NB4 (cell line): ENCODE results near the gene CDC42BPG.

Source experiments
- MYC ChIP-seq: IDR thresholded peaks from 2 replicates; pipeline ENCODE4 v1.6.1; 2011; ENCODE audit warnings: low read depth, low read length
- TF ChIP-seq, protein P1 (sequence below): IDR thresholded peaks from 2 replicates; pipeline ENCODE4 v1.6.1; 2011; ENCODE audit warnings: low read depth, low read length

DNA sequence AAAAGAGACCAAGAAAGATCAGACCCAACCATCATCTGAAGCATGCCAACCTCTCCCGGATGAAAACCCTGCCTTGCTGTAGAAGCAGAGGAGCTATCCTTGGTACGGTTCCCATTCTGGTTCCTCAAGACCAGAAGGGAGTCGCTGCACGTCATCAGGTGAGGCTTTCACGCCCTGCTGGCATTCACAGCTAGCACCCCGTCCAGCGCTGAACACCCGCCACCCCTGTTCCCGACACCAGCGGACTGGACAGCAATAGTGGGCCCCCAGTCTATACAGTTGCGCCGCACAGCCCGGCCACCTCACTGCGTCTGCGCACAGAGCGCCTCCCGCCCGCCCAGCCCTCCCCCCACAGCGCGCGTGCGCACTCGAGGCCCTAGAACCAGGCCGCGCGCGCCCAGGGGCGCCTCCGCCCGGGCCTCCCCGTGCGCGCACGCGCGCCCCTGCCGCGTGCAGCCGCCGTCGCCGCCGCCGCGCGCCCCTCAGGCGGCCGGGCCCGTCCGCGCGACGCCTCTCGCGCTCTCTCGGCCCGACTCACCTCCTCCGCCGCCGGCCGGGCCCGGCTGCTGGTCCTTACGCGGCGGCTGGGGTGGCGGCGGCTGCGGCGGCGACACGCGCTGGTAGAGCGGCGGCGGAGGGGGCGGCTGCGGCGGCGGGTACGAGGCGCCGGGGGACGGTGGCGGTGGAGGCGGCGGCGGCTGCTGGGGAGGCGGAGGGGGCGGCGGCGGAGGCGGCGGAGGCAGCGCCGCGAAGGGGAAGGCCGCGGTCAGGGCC lies 66.8 kb downstream of the CDC42BPG start:
- TF ChIP-seq, protein P1, sequence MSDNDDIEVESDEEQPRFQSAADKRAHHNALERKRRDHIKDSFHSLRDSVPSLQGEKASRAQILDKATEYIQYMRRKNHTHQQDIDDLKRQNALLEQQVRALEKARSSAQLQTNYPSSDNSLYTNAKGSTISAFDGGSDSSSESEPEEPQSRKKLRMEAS: no peak
- TF ChIP-seq MYC: peak; percentile 39; the same call in 1 of the 2 replicates
